GM23338 (cell line): ENCODE results near the gene TMEM139. TPM values are rescaled to one million over a fixed set of nuclear protein-coding genes. Genes with fewer than 3 reads are reported as not detected.

ENCODE experiments used
- ATAC-seq: fragments of 200-7000 bp; cut with Tn5 transposase; 3 replicates; pipeline ENCODE4 v1.9.1; 2020
- DNase-seq: peaks from one replicate; pipeline ENCODE4 v3.0.0-alpha.2; 2015; ENCODE audit warnings: low spot score
- H2AFZ ChIP-seq: fragments of 200-600 bp; sonication (generic); 2 replicates; pipeline ENCODE4 v1.8.0; 2016; ENCODE audit warnings: antibody characterized with exemption, mild to moderate bottlenecking, moderate library complexity
- H3F3A ChIP-seq: fragments of 200-600 bp; sonication (generic); replicated peaks from 2 replicates; pipeline ENCODE4 v1.8.0; 2017; ENCODE audit warnings: antibody characterized with exemption, mixed run types, low read depth
- H3K27ac ChIP-seq: fragments of 200-600 bp; sonication (generic); 2 replicates; pipeline ENCODE4 v1.6.1; 2016; ENCODE audit warnings: low read depth
- H3K27me3 ChIP-seq: fragments of 200-600 bp; sonication (generic); 2 replicates; pipeline ENCODE4 v1.8.0; 2016; ENCODE audit warnings: mild to moderate bottlenecking, mixed run types, moderate library complexity; ENCODE audit not compliant: insufficient read depth
- H3K36me3 ChIP-seq: fragments of 200-600 bp; sonication (generic); 2 replicates; pipeline ENCODE4 v1.8.0; 2016; ENCODE audit warnings: mild to moderate bottlenecking; ENCODE audit not compliant: insufficient read depth
- H3K4me1 ChIP-seq: fragments of 200-600 bp; sonication (generic); 2 replicates; pipeline ENCODE4 v1.8.0; 2016; ENCODE audit warnings: mild to moderate bottlenecking, moderate library complexity; ENCODE audit not compliant: insufficient read depth
- H3K4me2 ChIP-seq: fragments of 200-600 bp; sonication (generic); 2 replicates; pipeline ENCODE4 v1.7.1; 2017; ENCODE audit warnings: mixed run types
- H3K4me3 ChIP-seq: fragments of 200-600 bp; sonication (generic); 2 replicates; pipeline ENCODE4 v1.6.1; 2016; ENCODE audit warnings: mixed run types
- H3K79me2 ChIP-seq: fragments of 200-600 bp; sonication (generic); replicated peaks from 2 replicates; pipeline ENCODE4 v1.8.0; 2017; ENCODE audit warnings: mild to moderate bottlenecking; ENCODE audit not compliant: insufficient read depth
- H3K9me2 ChIP-seq: fragments of 200-600 bp; sonication (generic); 2 replicates; pipeline ENCODE4 v1.8.0; 2017; ENCODE audit not compliant: insufficient read depth
- H4K20me1 ChIP-seq: fragments of 200-600 bp; sonication (generic); replicated peaks from 2 replicates; pipeline ENCODE4 v1.8.0; 2017; ENCODE audit warnings: mild to moderate bottlenecking; ENCODE audit not compliant: insufficient read depth
- H3K27ac Mint-ChIP-seq: 2 replicates; pipeline ENCODE4 v1.8.0; 2020; ENCODE audit warnings: inconsistent platforms, mild to moderate bottlenecking, moderate library complexity, mixed read lengths
- H3K27me3 Mint-ChIP-seq: 3 replicates; pipeline ENCODE4 v1.8.0; 2022; ENCODE audit warnings: low read depth, mild to moderate bottlenecking, moderate library complexity, mixed read lengths, inconsistent platforms; ENCODE audit not compliant: insufficient read depth, poor library complexity
- H3K36me3 Mint-ChIP-seq: 3 replicates; pipeline ENCODE4 v1.8.0; 2021; ENCODE audit warnings: low read depth, mild to moderate bottlenecking, inconsistent platforms, moderate library complexity, mixed read lengths
- H3K4me1 Mint-ChIP-seq: 3 replicates; pipeline ENCODE4 v1.8.0; 2020; ENCODE audit warnings: mild to moderate bottlenecking, inconsistent platforms, mixed read lengths
- H3K4me3 Mint-ChIP-seq: 3 replicates; pipeline ENCODE4 v1.8.0; 2021; ENCODE audit warnings: moderate library complexity, mild to moderate bottlenecking, inconsistent platforms, mixed read lengths
- H3K9me3 Mint-ChIP-seq: 3 replicates; pipeline ENCODE4 v1.8.0; 2020; ENCODE audit warnings: moderate library complexity, mild to moderate bottlenecking, inconsistent platforms, mixed read lengths
- CREB1 ChIP-seq: fragments of 250-450 bp; sonication (Bioruptor Pico); IDR thresholded peaks from 2 replicates; pipeline ENCODE4 v1.5.0; 2020; ENCODE audit warnings: low read depth, mild to moderate bottlenecking, moderate library complexity
- CTCF ChIP-seq, 2 experiments: fragments of 200-600 bp in 1 of 2; sonication (generic) in 1 of 2; conservative IDR thresholded peaks; 2 replicates each; pipeline versions ENCODE4 v1.5.1 to v1.6.1; 2016 to 2017; ENCODE audit warnings: antibody characterized with exemption in 2 of 2, low read depth in 2 of 2, mild to moderate bottlenecking in 2 of 2, moderate library complexity in 1 of 2
- EZH2 ChIP-seq: fragments of 200-600 bp; sonication (generic); IDR thresholded peaks from one replicate; pipeline ENCODE4 v1.8.0; 2017; ENCODE audit warnings: antibody characterized with exemption, mild to moderate bottlenecking, low read depth; ENCODE audit not compliant: unreplicated experiment
- JUNB ChIP-seq: IDR thresholded peaks from one replicate; pipeline ENCODE4 v1.6.1; 2016; ENCODE audit warnings: antibody characterized with exemption; ENCODE audit not compliant: unreplicated experiment
- NANOG ChIP-seq: IDR thresholded peaks from 2 replicates; pipeline ENCODE4 v1.6.1; 2016; ENCODE audit warnings: antibody characterized with exemption, borderline replicate concordance
- POLR2AphosphoS5 ChIP-seq: IDR thresholded peaks from 2 replicates; pipeline ENCODE4 v1.6.1; 2016; ENCODE audit warnings: antibody characterized with exemption, low read depth
- REST ChIP-seq: IDR thresholded peaks from one replicate; pipeline ENCODE4 v1.6.1; 2018; ENCODE audit warnings: antibody characterized with exemption; ENCODE audit not compliant: unreplicated experiment
- STAT1 ChIP-seq: IDR thresholded peaks from one replicate; pipeline ENCODE4 v1.6.1; 2016; ENCODE audit warnings: antibody characterized with exemption; ENCODE audit not compliant: unreplicated experiment
- ZNF114 ChIP-seq: fragments of 250-450 bp; sonication (Bioruptor Pico); IDR thresholded peaks from 2 replicates; pipeline ENCODE4 v1.5.0; 2020; ENCODE audit warnings: mild to moderate bottlenecking, moderate library complexity
- ZNF331 ChIP-seq: fragments of 250-450 bp; sonication (Bioruptor Pico); IDR thresholded peaks from 2 replicates; pipeline ENCODE4 v1.5.0; 2020; ENCODE audit warnings: low read depth, mild to moderate bottlenecking, moderate library complexity
- ZNF462 ChIP-seq: fragments of 250-450 bp; sonication (Bioruptor Pico); IDR thresholded peaks from 2 replicates; pipeline ENCODE4 v1.5.0; 2020; ENCODE audit warnings: mild to moderate bottlenecking, moderate library complexity
- polyA plus RNA-seq: library from polyadenylated mRNA; unstranded; fragments of >200 nt; fragmentation: Nextera tagmentation; extraction: Ambion mirVana; gene quantifications from 2 replicates; pipeline ENCODE4 v1.2.1, GENCODE V29; 2016
- total RNA-seq: library from RNA; depleted of rRNA; stranded (reverse); fragments of >200 nt; shearing (Covaris generic); gene quantifications from 2 replicates; pipeline ENCODE4 v1.2.3, GENCODE V29; 2014

Gene TMEM139
- total and polyA plus RNA-seq, 2 experiments from 2014 or later = 3.3 to 3.6 TPM

- TF ChIP-seq ZNF462 (CRISPR knock-in tag) (no peak), NANOG (no peak), REST (no peak), EZH2 (no peak)
Observed at GRCh38 chr7:143288836-143289235, 4.1 kb downstream of the TMEM139 start (continued).

- H3K4me1 Mint-ChIP-seq = peaks cover 24% of the 10 kb centered on the region
- peak overlapping the region; percentile 99 for H3K4me3 Mint-ChIP-seq
- peaks cover 65% of the 10 kb centered on the region for H3K36me3 Mint-ChIP-seq
- Histone ChIP-seq H3K9me2 (peaks cover 6% of the 10 kb centered on the region; the same call in 1 of the 2 replicates), H3K4me2 (peak overlapping the region; percentile 100), H3K36me3 (peaks cover 25% of the 10 kb centered on the region), H3K4me3 (peak overlapping the region; percentile 99), H3K79me2 (peaks cover 44% of the 10 kb centered on the region), H2AFZ (no peak overlapping the region), H3K4me1 (peaks cover 25% of the 10 kb centered on the region; the same call in 1 of the 2 replicates), H3K27me3 (peaks cover 24% of the 10 kb centered on the region), H3K27ac (no peak overlapping the region), H3F3A (peaks cover 7% of the 10 kb centered on the region; the same call in 1 of the 2 replicates), H4K20me1 (peaks cover 28% of the 10 kb centered on the region)
- H3K9me3 Mint-ChIP-seq = peaks cover 18% of the 10 kb centered on the region
- DNase-seq = no peak
- H3K27ac Mint-ChIP-seq = no peak overlapping the region; the same call in 1 of the 2 replicates
- H3K27me3 Mint-ChIP-seq = peaks cover 40% of the 10 kb centered on the region
- no peak for ATAC-seq
- TF ChIP-seq CTCF (conservative IDR thresholded peaks at IDR 0.05; ENCODE audit: low read depth in 2 of 2) (no peak), JUNB (no peak), STAT1 (no peak), CREB1 (no peak), NANOG (no peak), POLR2AphosphoS5 (no peak), ZNF114 (CRISPR knock-in tag) (no peak), ZNF331 (CRISPR knock-in tag) (no peak)
Observed at GRCh38 chr7:143289421-143289820, 4.7 kb downstream of the TMEM139 start.
